Measurements from ENCODE around the gene NDUFS2.

GRCh38 chr1:161235957-161236775 is 34.0 kb downstream of the NDUFS2 start:
- TF ChIP-seq POLR2A (IDR thresholded peaks at IDR 0.05) = no peak
- TF ChIP-seq, protein P1, sequence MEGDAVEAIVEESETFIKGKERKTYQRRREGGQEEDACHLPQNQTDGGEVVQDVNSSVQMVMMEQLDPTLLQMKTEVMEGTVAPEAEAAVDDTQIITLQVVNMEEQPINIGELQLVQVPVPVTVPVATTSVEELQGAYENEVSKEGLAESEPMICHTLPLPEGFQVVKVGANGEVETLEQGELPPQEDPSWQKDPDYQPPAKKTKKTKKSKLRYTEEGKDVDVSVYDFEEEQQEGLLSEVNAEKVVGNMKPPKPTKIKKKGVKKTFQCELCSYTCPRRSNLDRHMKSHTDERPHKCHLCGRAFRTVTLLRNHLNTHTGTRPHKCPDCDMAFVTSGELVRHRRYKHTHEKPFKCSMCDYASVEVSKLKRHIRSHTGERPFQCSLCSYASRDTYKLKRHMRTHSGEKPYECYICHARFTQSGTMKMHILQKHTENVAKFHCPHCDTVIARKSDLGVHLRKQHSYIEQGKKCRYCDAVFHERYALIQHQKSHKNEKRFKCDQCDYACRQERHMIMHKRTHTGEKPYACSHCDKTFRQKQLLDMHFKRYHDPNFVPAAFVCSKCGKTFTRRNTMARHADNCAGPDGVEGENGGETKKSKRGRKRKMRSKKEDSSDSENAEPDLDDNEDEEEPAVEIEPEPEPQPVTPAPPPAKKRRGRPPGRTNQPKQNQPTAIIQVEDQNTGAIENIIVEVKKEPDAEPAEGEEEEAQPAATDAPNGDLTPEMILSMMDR (IDR thresholded peaks at IDR 0.05 in 4 of 5, conservative IDR thresholded peaks at IDR 0.05 in 1 of 5) = no peak

Data from gastrocnemius medialis (tissue), 4 donors.